ENCODE measurements around the gene TIMP2. TPM values are rescaled to one million over a fixed set of nuclear protein-coding genes. Genes with fewer than 3 reads are reported as not detected.

The TIMP2 gene
- total RNA-seq, 1 experiment from 2014 or later, result 25.4 TPM

- DNase-seq (ENCODE audit: extremely low read depth, low read depth), result no peak
Observed at GRCh38 chr17:78821961-78822360, 103.2 kb downstream of the TIMP2 start.

GRCh38 chr17:78820841-78821240 lies 104.3 kb downstream of the TIMP2 start:
- no peak for DNase-seq (ENCODE audit: extremely low read depth, low read depth)

DNA sequence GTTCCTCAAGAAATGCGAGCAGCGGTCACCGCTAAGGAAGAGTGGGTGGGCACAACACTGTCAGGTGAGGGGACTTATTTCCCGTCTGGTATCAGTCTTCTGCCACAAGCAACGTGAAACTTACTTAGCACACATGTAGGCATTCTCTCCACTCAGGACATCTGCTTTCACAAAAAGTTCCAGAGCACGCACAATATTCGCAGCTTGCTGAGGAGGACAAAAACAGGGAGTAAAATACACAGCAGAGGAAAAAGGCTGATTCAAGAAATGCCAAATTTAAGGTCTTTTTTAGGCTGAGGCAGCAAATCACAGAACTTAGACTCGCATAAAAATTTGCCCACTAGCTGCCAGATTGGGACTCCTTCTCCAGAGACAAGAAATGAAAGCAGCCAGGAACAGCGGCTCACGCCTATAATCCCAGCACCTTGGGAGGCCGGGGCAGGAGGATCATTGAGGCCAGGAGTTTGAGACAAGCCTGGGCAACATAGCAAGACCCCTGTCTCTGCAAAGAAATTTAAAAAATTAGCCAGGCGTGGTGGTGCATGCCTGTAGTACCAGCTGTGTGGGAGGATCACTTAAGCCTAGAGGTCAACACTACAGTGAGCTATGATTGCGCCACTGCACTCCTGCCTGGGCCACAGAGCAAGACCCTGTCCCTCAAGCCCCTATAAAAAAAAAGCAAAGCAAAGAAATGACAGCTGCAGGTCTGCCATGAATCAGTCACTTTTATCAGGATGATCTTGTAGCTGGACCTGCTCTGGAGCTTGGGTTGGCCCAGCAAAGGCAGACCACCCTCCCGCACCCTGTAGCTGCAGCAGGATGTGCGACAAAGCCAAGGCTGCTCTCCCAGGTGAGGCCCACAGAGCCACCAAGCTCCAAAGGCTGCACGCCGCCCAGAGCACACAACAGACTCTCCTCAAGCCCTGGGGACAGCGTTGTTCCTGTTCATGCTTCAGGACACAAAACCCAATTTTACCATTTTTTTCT lies 105.1 kb downstream of the TIMP2 start:
- DNase-seq (ENCODE audit: extremely low read depth, low read depth), result no peak

DNA sequence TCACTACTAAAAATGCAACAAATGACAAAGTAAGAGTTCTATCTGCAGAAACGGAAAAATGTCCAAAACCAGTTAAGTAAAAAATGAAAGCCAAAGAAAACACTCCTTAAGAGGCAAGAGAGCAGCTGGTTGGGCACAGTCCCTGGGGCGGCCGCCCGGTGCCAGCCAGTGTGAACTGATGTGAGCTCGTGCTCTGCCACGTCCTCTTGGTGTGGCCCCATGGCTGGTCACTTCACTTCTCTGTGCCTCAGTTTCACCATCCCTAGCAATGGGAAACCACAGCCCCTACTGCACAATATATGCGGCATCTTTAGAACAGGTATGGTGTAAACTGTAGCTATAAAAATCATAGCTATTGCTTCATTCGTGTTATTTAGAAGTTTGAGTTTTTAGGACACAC lies 105.8 kb downstream of the TIMP2 start:
- DNase-seq (ENCODE audit: extremely low read depth, low read depth), result no peak

- no peak for DNase-seq (ENCODE audit: extremely low read depth, low read depth)
Observed at GRCh38 chr17:78818932-78819331, 106.3 kb downstream of the TIMP2 start.

- DNase-seq (ENCODE audit: extremely low read depth, low read depth), result no peak
Observed at GRCh38 chr17:78818152-78818846, 106.9 kb downstream of the TIMP2 start.

DNA sequence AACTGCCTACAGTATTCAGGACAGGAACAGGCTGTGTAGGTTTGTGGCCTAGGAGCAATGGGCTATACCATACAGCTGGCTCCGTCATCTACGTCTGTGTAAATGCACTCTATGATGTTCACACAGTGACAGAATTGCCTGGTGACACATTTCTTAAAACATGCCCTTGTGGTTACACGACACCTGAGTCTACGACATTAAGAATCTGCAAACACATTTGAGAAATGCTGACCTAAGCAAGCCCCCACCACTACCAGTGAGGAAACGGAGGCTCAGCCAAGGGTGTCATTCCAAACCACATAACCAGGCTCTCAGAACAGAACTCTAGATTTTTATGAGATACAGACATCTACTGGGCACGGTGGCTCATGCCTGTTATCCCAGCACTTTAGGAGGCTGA lies 108.1 kb downstream of the TIMP2 start:
- DNase-seq (ENCODE audit: extremely low read depth, low read depth), result no peak

DNA sequence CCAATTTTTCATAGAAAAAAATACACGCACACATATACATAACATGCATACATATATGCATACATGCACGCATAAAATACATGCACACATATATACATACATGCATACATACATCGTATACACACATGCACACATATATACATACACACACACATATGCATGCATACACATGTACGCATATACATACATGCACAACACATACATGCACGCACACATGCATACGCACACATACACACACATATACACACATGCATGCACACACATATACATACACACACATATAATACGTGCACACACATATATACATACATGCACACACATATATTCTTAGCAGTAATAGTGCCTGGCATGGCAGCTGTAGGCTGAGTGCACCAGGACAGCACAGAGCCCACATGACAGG lies 109.5 kb downstream of the TIMP2 start:
- DNase-seq (ENCODE audit: extremely low read depth, low read depth), result no peak

DNA sequence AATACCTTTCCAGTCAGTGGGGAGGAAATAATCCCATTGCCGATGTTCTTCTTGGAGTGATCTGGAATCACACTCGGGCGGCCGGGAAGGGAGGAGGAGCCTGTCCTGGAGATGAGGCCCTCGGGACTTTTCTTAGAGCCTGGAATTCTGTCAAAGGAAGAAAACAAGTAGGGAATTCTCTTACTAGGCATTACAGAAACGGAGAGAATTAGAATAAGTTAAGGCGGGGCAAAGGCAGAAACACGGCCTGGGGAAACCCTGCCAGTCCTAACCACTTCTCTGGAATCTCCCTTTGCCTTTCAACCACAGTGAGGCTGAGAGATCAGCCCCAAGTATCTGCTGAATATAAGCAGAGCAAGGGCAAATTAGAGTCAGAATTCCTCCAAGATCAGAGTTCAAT lies 112.3 kb downstream of the TIMP2 start:
- no peak for DNase-seq (ENCODE audit: extremely low read depth, low read depth)

- no peak for DNase-seq (ENCODE audit: extremely low read depth, low read depth)
Observed at GRCh38 chr17:78808163-78808562, 117.0 kb downstream of the TIMP2 start.

DNA sequence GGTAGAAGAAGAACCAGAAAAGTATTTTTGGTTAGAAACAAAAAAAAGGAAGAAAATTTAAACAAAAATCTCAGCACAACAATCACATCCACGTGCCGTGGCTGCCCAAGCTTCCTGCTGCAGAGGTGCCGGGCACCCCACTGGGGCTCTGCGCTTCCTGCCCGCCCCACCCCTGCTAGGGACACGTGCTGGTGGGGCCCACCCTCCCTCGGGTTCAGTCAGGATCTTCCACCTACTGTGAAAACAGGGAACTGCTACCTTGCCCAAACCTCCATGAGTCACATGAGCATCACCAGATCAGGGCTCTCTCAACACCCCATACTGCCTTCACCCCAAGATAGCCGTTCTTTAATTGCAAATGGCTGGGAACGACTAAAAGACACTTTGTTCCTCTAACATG lies 118.7 kb downstream of the TIMP2 start:
- DNase-seq (ENCODE audit: extremely low read depth, low read depth), result no peak

GRCh38 chr17:78805301-78805700 lies 119.9 kb downstream of the TIMP2 start:
- DNase-seq (ENCODE audit: extremely low read depth, low read depth), result no peak

DNA sequence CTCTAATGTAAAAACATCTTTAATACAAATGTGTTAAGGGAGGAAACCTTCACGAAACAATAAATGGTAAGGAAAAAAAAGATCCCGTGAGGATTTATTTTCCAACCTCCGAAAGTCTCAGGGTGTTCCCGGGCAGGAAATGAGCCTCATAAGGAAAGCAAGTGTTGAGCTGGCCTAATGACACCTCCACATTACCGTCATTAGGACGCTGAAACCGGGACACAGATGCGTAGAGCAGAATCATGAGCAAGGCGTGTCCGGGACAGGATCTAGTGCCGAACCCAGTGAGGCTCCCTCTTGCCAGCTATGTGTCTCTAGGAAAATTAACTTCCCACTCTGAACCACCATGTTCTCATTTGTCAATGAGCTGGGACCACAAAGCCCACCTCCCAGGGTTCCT lies 120.4 kb downstream of the TIMP2 start:
- DNase-seq (ENCODE audit: extremely low read depth, low read depth), result no peak

DNA sequence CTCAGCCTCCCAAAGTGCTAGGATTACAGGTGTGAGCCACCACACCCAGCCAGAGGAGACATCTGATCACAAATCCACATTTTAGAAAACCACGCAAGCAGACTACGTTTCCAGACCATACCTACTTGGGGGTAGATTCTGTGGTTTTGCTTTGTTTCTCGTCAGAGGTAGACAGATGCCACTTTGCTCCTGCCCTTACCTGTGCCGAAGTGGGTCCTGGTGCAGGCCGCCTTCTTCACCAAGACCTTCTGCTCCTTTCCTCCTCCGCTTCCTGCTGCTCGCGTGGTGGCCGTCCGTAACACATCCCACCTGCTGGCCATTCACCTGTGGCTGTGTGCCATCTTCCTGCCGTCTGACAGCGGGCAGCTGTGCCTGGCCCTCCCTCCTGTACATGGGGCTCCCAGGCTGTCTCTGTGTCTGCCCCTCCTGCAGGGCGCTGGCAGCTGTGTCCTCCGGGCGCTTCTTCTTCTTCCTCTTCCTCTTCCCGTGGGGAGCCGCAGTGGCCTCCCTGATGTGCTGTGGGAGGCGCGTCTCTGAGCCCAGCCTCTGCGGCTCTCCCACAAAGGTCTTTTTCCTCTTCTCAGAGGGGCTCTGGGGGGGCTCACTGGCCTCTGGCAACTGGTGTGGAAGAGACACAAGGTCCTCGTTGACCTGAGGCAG lies 121.9 kb downstream of the TIMP2 start:
- DNase-seq (ENCODE audit: extremely low read depth, low read depth), result no peak

Other genes starting within 250 kb of the TIMP2 start
- 40.1 and 40.2 TPM in 2 replicates for gene CYTH1, start 143.1 kb downstream of the TIMP2 start, total RNA-seq (2014; rRNA removed; shearing (Covaris generic))
- gene USP36, start 84.6 kb downstream of the TIMP2 start, total RNA-seq (2014; rRNA removed; shearing (Covaris generic)), result 49.0 and 55.5 TPM in 2 replicates
- 0.20 and 0.35 TPM in 2 replicates for gene CEP295NL, start 22.2 kb downstream of the TIMP2 start, total RNA-seq (2014; rRNA removed; shearing (Covaris generic))
- 383 and 441 TPM in 2 replicates for gene LGALS3BP, start 54.5 kb upstream of the TIMP2 start, total RNA-seq (2014; rRNA removed; shearing (Covaris generic))
- gene CANT1, start 84.4 kb upstream of the TIMP2 start, total RNA-seq (2014; rRNA removed; shearing (Covaris generic)), result 36.1 and 38.4 TPM in 2 replicates
- gene C1QTNF1, start 98.8 kb upstream of the TIMP2 start, total RNA-seq (2014; rRNA removed; shearing (Covaris generic)), result 0.22 TPM in 1 of 2 replicates, not detected in the other
- 4.4 and 8.5 TPM in 2 replicates for gene ENGASE, start 149.4 kb upstream of the TIMP2 start, total RNA-seq (2014; rRNA removed; shearing (Covaris generic))

Data from NCI-H460 (cell line).